OCI-M2 (cell line): ENCODE data around the gene EML3.
"Not testable (repeated sequence)": the region's sequence is repeated elsewhere in the genome, so short reads cannot be mapped to it uniquely, and the experiment has no call there.

Experiments used
- DNase-seq: peaks from one replicate; lab custom pipeline; 2025; ENCODE audit not compliant: unreplicated experiment; lab: John Stamatoyannopoulos, UW

The EML3 gene

DNA sequence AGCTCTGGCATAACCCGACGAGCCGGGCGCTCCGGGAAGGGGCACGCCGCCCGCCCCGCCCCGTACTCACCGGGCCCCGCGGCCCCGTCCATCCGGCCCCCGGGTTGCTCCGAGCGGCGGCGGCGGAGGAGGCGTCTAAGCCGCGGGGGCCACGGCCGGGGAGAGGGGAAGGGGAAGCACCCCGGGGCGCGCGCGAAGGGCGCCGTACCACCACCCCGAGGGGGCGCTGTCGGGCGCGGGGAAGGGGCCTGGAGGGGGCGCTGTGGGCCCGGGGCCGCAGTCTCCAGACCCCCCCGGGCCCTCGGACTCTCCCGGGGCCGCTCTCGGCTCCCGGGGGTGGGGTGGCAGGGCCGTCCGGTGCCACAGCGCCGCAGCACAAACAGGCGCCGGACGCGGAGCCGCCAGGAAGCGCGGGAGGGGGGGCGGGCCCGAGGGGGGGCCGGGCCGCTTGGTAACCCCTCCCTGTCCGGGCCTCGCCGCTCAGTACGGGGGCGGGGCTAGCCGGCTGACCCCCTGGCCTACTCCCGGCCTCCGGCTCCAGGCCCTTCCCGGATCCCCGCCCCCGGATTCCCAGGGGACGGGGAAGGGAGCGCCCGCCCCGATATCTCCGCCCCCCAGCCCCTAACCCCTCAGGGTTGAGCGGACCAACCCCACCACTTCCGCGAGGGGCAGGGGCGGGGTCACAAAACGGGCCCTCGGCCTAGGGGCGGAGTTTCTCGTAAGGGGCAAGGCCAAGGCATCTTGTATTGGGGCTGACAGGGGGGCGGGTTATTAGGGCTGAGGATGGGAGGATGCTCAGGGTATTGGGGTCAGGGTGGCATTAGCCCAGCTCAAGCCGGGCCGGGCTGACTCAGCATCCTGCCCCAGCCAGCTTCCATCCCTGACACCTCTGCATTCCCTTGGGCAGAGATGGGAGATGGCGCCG is at the start of gene EML3, which contains the start of gene ROM1:
TSS of gene EML3 (minus strand) at position 410 of the 925 bp plus-strand sequence. CDS start at position 92, 318 bp downstream.
TSS of gene ROM1 (plus strand) at position 892 of the 925 bp plus-strand sequence. CDS start at position 917, 25 bp downstream.
- peak; percentile 57 for DNase-seq

DNA sequence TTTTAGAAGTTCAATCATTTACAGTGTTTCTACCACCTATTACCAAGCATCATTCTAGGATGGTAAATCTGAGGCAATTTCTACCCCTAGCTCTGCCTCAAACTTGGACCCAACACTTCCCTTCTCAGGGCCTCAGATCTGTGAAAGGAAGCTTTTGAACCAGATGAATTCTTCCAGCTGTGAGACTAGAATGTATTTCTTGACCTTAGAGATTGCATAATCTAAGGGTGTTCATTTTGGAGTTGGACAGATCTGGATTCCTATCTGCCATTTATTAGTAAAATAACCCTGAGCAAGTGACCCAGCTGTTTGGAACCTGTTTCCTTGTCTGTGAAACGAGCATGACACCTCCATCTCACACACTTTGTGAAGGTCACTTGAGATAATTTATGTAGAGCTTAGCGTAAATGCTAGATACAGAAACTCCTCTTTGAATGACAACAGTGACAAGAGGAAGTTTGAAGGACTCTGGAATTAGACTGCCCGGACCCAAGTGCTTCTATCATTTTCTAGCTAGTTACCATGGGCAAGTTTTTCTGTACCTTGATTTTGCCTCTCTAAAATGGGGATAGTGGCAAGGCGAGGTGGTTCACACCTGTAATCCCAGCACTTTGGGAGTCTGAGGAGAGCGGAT is 44.3 kb upstream of the EML3 start:
- no peak for DNase-seq

DNA sequence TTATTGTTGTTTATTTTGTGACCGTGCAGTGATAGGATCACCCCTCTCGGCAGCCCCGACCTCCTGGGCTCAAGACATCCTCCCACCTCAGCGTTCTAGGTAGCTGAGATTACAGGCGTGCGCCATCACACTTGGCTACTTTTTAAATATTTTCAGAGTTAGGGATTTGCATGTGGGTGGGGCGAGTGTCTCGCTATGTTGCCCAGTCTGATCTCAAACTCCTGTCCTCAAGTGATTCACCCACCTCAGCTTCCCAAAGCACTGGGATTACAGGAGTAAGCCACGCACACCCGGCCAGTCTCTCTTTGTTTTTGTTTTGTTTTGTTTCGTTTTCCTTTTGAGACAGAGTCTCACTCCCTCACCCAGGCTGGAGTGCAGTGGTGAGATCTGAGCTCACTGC is 41.7 kb upstream of the EML3 start:
- no peak for DNase-seq

DNA sequence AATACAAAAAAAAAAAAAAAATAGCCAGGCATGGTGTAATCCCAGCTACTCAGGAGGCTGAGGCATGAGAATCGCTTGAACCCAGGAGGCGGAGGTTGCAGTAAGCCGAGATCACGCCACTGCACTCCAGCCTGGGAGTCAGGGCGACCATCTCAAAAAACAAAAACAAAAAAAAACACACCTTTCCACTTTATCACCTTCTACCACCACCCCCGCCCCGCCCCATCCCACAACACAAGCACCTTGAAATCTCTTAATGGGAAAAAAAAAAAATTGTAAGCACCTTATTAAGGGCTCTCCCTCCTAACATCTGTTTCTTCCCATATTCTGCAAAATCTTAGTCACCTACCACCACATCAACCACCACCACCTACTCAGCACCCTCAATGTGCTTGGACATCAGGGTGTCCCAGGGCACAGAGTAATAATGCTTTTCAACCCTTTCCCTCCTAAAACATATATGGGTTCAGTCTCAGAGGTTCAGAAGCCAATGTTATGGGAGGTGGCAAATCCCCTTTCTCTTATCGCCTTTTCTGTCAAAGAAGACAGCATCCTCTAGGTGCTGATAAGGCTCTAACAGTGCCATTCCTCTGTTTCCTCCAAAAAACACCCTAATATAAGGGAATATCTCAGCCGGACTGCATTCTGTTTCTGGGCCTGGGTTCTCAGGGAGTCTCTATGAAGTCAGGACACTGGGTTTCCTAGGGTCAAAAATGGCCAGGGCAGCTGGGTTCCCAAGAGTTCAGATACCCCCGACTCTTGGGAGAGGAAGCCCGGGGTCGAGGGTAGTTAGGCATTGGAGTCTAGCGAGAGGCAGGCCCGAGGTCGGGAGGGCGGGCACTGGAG is 39.8 kb upstream of the EML3 start:
- DNase-seq: no peak

- not testable (repeated sequence) for DNase-seq
Observed at GRCh38 chr11:62650283-62650682, 37.7 kb upstream of the EML3 start.

DNA sequence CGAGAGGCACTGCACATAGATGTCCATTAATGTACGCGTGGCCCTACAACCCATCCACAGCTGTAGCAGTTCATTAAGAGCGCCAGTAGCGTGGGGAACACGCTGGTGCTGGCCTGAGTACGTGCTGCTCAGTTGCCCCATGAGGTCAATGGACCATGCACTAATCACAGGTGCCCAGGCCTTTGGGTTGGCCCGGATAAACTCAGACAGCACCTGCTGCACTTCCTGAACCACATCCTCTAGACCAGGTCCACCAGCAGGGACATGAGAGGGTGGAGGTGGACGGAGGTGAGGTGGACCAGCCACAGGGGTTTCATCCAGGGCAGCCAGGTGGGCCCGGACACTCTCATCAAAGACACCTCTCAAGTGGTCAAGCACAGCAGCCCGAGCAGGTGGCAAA is 36.9 kb upstream of the EML3 start:
- no peak for DNase-seq

DNA sequence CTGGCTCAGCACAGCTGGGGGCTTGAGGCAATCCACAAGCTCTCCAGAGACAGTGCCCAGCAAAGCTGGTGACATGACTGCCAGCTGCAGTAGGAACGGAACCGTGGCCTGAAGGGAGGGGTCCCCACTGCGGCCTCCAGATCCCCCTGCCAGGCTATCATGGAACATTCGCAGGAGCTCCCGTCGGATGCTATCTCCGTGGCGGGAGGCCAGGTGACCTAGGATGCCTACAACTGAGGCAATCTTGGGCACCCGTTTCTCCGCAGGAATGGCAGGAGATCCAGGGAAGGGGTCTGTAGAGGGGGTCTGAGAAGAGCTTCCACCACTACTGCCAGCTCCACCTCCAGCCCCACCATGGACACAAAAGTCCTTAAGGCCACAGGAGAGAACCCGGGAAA is 36.4 kb upstream of the EML3 start:
- DNase-seq: no peak

DNA sequence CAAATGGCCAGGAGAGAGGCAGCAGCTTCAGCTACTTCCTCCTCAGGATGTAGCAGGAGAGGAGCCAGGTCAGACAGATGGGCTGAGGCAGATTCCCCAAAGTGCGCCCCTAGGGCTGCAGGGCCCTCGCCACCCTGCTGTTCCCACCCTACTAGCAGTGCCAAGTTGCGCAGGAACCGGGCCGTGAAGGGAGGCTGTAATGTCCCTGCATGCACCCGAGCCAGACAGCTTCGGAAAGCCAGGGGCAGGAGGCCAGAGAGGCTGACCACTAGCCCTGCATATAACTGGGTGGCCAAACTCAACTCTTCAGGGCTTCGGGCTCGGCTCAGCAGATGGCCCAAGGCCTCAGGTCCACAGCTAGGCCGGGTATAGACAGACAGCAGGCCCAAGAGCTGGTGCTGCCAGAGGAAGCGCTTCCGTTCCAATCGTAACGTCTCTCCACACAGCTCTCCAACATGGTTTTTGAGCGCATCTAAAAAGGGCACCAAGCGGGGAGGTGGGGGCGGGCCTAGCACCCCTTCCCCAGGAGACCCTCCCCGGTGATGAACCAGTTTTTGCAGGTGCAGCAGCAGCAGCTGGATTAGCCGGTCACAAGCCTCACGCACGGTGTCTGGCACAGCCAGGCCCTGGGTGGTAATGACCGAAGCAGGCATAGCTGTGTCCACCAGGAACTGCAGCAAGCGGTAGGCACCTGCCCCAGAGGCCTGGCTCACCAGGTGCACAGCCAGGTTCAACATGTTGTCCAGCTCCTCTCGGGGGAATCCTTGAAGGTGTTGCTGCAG is 35.8 kb upstream of the EML3 start:
- DNase-seq: no peak

GRCh38 chr11:62647609-62648005 is 35.0 kb upstream of the EML3 start:
- no peak for DNase-seq

- no peak for DNase-seq
Observed at GRCh38 chr11:62646825-62647608, 34.4 kb upstream of the EML3 start.

DNA sequence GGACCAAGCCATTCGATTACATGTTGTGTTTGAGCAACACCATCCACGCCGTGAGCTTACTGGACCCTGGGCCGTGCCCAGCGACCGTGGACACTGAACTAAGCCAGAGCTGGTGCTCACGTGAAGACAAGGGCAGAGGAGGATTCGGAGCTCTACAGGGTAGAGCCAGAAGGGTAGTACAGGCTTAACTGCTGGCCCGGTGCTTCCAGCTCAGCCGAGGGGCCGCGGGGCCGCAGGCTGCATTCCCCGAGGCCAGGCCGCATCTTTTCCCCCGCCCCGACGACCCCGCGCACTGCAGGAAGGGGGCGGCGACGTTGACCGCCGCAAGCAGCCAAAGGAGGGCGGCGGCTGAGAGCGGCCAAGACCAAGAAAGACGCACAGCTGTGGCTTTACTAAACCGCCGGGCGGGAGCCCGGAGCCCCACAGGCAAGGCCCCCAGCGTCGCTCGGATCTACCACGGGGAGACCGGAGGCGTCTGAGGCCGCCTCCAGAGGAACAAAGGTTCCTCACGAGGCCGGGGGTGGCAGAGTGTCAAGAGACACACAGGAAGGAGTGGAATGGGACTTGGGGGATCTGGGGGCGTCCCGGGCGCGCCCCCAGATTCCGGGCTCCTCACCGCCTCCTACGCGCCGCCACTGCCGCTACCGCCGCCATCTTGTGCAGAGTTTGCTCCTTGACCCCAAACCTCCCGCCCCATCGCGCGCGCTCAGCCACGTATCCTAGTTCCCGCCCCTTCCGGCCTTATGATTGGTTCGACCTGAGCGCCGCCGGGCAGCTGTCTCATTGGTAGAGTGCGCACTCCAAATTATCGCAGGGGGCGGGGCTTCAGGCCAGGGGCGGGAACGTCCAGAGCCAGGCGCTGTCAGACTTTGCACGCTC is 33.6 kb upstream of the EML3 start, which contains the start of gene GANAB:
TSS of gene GANAB (minus strand) at position 668 of the 879 bp plus-strand sequence. CDS start at position 654, 14 bp downstream.
- peak; percentile 84 for DNase-seq

- DNase-seq: no peak
Observed at GRCh38 chr11:62645671-62645945, 33.0 kb upstream of the EML3 start.

DNA sequence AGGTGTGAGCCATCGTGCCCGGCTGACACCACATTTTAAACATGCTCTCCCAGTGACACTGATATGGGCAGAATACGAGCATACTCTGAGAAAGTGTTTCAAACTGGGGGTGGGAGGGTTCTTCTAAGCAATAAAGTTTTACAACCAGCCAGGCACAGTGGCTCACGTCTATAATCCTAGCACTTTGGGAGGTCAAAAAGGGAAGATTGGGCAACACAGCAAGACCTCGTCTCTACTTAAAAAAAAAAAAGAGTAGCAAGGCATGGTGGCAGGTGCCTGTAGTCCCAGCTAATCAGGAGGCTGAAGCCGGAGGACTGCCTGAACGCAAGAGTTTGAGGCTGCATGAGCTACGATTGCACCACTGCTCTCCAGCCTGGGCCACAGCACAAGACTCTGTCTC is 31.6 kb upstream of the EML3 start:
- DNase-seq: no peak

GRCh38 chr11:62632492-62632891 is 19.9 kb upstream of the EML3 start:
- no peak for DNase-seq

- DNase-seq: no peak
Observed at GRCh38 chr11:62627713-62628112, 15.1 kb upstream of the EML3 start.

DNA sequence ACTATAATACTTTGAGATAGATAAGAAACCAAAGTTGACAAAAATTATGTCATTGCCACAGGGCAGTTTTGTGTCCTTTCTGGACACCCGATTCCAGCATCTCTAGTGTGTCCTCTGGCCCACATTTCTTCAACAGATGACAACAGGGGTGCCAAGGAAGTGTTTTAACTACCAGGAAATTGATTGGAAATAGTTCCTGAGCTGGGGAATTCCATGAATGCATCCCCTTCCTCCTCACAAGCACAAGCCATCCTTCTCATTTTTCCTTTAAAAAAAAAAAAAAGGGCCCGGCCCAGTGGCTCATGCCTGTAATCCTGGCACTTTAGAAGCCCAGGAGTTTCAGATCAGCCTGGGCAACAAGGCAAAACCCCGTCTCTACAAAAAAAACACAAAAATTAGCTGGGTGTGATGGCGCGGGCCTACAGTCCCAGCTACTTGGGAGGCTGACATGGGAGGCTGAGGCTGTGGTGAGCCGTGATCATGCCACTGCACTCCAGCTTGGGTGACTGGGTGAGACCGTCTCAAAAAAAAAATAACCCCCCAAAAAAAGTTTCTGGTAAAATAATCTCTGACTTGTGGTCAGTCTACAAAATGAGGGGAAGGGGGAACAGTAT is 10.0 kb upstream of the EML3 start:
- no peak for DNase-seq

- DNase-seq: peak; percentile 87
Observed at GRCh38 chr11:62621567-62622470, 9.2 kb upstream of the EML3 start, which contains the start of gene B3GAT3. TSS of gene B3GAT3 (minus strand) at chr11:62621986. CDS start at chr11:62621947, 39 bp downstream.
